ENCODE results near the gene OPN1SW.

The OPN1SW gene

DNA sequence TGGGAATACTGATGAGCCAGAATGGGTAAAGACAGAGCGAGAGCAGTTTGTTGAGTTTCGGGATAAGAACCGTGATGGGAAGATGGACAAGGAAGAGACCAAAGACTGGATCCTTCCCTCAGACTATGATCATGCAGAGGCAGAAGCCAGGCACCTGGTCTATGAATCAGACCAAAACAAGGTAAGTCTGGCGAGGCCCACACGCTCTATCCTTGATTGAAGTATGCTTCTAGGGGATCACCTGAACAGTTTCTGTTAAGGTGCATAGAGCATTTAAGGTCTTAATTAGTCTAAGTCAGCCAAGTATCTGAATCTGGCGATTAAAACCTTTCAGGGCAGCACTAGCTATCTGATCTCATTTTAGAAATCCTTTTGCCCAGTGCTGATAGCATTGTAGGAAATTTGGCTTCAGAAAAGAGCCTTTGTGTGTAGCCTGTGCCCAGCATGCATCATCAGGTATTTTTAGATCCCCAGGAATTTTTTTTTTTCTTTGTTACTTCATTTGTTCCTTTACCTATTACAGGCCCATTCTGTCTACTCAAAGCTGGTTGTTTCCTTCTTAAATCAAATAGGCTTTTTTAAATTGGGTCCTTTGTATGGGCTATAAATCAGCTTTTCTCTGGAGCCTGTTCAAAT is 8.0 kb downstream of the OPN1SW start:
- no peak for DNase-seq (ENCODE audit: extremely low read depth, low read depth)
- H3K4me3 ChIP-seq (replicated peaks; ENCODE audit: low read depth, low read length), result no peak overlapping the region
- TF ChIP-seq, protein P1, sequence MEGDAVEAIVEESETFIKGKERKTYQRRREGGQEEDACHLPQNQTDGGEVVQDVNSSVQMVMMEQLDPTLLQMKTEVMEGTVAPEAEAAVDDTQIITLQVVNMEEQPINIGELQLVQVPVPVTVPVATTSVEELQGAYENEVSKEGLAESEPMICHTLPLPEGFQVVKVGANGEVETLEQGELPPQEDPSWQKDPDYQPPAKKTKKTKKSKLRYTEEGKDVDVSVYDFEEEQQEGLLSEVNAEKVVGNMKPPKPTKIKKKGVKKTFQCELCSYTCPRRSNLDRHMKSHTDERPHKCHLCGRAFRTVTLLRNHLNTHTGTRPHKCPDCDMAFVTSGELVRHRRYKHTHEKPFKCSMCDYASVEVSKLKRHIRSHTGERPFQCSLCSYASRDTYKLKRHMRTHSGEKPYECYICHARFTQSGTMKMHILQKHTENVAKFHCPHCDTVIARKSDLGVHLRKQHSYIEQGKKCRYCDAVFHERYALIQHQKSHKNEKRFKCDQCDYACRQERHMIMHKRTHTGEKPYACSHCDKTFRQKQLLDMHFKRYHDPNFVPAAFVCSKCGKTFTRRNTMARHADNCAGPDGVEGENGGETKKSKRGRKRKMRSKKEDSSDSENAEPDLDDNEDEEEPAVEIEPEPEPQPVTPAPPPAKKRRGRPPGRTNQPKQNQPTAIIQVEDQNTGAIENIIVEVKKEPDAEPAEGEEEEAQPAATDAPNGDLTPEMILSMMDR (IDR thresholded peaks at IDR 0.05; ENCODE audit: low read depth, low read length, missing control alignments), result no peak

DNA sequence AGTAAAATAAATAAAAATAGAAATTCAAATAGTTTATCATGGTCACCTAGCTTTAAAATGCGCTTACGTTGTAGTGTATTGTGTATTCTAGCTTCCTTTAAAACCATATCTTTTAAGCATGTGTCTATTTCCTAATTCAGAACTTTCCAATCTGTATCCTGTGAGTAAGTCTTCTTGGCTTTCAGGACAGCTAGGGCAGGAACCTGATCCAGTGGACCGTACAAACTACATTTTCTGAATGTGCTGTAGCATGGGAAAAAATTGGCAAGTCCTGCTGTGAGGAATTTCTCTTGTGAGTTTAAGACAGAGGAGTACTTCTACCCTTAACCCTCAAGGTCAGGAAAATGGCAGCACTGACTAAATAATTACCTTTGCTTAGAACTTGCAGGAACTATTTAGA is 12.1 kb downstream of the OPN1SW start:
- DNase-seq (ENCODE audit: extremely low read depth, low read depth), result no peak
- H3K4me3 ChIP-seq (replicated peaks; ENCODE audit: low read depth, low read length), result no peak overlapping the region
- TF ChIP-seq, protein P1 (IDR thresholded peaks at IDR 0.05; ENCODE audit: low read depth, low read length, missing control alignments), result no peak

DNA sequence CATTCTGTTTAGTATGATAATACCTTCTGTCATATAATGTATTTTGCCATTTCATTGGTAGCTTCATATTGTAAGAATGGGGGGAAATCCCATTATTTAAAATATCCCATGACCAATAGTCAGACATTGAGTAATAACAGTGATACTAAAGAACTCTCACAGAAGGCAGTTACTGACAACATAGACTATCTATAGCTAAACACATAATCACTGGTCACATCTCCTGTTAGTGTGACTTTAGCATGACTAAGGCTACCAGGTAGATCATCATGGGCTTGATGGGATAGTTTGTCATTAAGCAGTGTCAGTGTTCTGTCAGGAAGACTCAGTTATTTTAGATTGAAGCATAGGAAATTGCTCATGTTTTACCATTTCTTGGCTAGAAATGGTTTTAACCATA is 16.4 kb downstream of the OPN1SW start:
- TF ChIP-seq, protein P1 (IDR thresholded peaks at IDR 0.05; ENCODE audit: low read depth, low read length, missing control alignments), result no peak
- no peak for DNase-seq (ENCODE audit: extremely low read depth, low read depth)
- H3K4me3 ChIP-seq (replicated peaks; ENCODE audit: low read depth, low read length), result no peak overlapping the region

DNA sequence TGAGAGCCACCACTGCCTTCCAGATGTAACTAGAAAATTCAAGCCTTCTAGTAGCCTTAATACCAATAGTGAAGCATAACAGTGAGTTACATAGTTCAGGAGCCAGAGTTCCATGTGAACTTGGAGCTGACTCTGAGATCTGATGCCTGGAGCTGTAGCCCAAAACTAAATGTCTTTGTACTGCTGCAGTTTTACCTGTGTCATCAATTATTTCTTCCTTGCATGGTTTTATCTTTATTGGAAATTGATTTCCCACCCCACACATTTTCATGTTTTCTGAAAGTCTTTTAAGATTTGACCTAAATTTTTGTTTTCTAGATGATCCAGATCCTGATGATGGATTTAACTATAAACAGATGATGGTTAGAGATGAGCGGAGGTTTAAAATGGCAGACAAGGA is 17.0 kb downstream of the OPN1SW start:
- H3K4me3 ChIP-seq (replicated peaks; ENCODE audit: low read depth, low read length), result no peak overlapping the region
- TF ChIP-seq, protein P1 (IDR thresholded peaks at IDR 0.05; ENCODE audit: low read depth, low read length, missing control alignments), result no peak
- DNase-seq (ENCODE audit: extremely low read depth, low read depth), result no peak

DNA sequence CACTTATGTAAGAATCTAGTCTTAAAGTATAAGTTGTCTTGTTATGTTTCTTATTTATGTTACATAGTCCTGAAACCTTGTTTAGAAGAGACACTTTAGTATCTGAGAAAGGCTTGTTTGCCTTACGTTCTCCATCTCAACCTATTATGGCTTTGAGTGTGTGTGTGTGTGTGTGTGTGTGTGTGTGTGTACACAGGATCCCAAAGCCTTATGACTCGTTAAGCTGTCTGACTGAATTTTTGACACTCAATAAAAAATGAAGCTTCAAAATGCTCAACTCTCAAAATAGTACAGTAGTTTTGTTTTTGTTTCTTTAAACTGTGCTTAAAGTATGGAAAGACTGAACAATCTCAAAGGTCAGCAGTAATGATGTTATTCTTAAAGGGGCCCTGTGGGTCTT is 18.4 kb downstream of the OPN1SW start:
- TF ChIP-seq, protein P1 (IDR thresholded peaks at IDR 0.05; ENCODE audit: low read depth, low read length, missing control alignments), result no peak
- no peak overlapping the region for H3K4me3 ChIP-seq (replicated peaks; ENCODE audit: low read depth, low read length)
- no peak for DNase-seq (ENCODE audit: extremely low read depth, low read depth)

DNA sequence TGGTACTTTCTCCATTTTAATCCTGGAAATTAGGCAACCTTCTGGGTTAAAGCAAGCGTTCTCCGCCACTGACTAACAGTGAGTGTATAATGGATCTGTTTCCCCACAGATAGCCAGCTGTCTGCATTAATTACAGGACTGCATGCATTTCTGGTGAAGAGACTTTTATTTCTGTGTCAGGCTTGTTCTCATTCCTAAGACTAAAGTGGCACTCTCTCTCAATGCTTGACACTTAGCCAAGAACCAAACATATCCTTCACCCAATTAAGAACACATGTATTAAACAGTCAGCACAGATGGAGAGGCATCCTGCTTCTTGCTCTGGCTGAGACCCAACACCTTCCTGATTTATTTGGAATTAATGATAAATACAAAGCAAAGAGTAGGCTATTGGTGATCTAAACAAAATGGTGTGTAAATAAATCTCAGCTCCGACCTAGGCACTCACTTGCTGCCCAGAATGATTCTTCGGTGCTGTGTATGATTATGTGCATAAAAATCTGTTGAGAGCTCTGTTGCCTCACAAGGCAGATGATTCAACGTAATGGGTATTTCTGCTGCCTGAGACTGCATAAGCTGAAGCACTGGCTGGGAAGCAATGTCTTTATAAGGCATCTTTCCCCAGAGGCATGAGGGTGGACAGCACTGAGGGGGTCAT is 19.6 kb downstream of the OPN1SW start:
- H3K4me3 ChIP-seq (replicated peaks; ENCODE audit: low read depth, low read length), result no peak overlapping the region
- TF ChIP-seq, protein P1 (IDR thresholded peaks at IDR 0.05; ENCODE audit: low read depth, low read length, missing control alignments), result no peak
- DNase-seq (ENCODE audit: extremely low read depth, low read depth), result peak; percentile 76
